GM18508 (cell line): ENCODE results near the gene PDZD7.

ENCODE experiments used
- ATAC-seq: cut with Tn5 transposase; IDR thresholded peaks from one replicate; pipeline ENCODE4 v1.9.1; 2021; ENCODE audit warnings: moderate number of reproducible peaks; ENCODE audit not compliant: insufficient read depth, unreplicated experiment

Gene PDZD7

DNA sequence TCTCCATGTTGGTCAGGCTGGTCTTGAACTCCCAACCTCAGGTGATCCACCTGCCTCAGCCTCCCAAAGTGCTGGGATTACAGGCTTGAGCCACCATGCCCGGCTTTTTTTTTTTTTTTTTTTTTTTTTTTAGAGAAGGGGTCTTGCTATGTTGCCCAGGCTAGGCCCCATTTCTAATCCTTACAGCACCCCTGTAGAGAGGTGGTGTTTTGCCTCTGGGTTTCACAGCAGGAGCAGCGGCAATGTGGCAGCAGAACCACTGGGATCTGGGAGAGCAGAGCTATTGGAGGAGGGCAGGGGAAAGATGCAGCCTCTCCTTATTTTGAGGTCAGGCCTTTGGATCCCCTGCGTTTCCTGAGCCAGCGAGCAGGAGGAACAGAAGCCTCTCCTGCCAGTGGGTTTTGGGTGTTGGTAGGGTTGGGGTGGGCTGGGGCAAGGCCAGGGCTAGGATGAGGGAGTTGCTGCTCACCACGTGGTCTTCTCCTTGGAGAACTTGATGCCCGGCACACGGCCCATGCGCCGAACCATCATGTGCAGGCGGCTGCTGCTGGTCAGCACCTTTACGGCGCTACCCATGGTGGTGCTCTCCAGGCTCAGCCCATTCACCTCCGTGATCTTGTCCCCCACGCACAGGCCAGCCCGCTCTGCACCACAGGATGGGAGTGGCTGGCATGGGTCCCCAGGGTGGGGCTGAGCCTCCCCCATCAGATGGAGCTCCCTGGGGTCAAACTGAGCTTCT lies 7.8 kb downstream of the PDZD7 start:
- ATAC-seq: no peak

DNA sequence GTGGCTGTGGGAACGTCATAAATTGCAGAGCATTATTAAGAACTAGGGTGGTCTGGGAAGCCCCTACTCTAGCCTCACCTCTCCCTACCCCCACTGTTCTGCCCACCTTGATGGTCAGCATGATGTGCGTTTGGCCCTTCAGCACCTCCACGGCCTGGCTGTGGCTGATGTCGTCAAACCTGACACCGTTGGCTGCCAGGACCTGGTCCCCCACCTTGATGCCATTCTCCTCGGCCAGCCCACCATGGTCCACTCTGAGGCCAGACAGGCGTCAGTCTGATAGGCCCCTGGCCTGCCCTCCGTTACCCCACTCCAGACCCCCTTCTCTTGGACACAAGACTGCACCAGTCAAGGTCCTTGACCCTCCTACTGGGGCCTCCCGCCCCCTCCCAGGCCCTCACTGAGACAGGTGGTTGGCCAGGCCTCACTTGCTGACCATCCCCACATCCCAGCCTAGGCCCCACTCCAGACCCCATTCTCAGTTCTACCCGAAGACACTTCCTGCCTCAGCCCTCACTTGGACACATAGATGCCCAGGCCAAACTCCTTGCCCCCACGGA lies 9.2 kb downstream of the PDZD7 start:
- ATAC-seq: no peak

DNA sequence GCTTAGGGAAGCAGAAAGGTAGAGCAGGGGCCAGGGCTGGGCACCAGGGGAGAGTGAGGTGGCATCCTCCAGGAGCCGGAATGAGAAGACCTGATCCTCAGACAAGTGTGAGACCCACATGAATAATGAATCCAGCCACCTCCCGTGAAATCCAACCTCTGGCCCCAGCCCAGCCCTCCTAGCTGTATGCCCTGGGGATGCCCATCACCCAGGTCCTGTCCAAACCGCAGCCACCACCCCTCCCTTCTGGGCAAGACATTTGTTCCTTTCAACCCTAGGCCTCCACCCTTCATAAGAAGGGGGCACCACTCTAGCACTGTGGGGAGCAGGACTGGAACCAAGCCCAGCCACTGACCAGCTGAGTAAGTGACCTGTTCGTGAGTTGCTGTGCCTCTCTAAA lies 9.7 kb downstream of the PDZD7 start:
- no peak for ATAC-seq

DNA sequence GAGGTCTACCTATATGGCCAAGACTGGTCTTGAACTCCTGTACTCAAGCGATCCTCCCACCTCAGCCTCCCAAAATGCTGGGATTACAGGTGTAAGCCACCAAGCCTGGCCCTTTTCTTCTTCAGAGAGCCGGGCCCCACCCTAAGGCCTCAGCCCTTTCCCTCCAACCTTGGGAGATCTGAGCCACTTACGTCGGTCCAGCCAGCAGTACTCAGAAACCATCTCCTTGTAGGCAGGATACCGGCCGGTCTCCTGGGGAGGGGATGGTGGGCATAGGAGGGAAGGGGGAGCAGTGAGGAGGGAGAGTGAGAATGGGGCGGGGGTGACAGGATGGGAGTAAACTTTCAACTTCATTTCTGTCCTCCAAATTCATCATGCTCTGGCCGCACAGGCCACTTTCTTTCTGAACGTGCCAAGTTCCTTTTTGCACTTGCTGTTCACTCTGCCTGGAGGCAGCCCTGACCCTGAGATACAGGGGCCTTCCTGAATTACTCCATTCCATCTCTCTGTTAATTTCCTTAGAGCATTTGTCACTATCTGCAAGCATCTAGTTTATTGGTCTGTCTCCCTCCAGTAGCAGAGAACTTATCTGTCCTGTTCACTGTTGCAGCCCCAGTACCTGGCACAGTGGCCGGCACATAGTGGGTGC lies 10.4 kb downstream of the PDZD7 start:
- no peak for ATAC-seq

DNA sequence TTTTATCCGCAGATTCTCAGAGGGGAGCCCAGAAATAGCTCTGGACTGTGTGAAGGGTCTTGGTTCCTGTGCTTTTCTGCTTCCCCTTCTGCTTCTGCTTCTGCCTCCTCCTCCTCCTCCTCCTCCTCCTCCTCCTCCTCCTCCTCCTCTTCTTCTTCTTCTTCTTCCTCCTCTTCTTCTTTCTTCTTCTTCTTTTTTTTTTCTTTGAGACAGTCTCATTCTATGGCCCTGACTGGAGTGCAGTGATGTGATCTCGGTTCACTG lies 11.6 kb downstream of the PDZD7 start:
- ATAC-seq: no peak

DNA sequence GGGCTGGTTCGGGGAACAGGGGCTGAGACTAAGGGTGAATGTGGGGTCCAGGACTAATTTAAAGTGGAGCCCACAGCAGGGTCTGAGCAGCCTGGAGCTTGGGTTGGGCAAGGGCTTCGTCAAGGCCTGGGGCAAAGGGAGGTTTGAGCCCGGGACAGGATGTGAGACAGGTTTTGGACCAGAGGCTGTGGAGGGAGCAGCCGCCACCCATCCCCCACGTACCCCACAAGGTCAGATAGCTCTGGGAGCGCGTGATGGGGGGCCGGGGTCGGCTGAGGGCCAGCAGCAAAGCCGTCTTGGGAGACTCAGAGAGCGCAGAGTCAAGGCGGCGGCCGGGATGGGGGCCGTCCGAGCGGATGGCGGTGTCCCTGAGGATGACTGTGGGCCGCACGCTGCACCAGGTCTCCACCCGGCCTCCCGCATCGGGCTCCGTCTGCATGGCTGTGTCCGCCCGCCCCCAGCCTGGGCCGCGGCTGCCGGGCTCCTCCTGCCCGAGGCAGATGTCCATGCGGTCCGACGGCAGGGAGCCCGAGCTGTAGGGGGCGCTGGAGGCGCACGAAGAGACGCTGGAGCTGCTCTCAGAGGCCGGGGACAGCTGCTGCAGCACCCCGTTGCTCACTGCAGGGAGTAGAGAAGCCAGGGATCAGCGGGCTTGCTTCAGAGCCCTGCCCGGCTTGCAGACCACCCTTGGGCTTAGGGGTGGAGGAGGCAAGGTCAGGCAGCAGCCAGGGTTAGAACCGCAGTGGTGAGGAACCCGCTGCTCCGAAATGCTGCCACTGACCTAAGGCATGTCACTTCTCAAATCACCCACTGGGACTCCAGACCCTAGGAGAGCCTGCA lies 12.1 kb downstream of the PDZD7 start:
- ATAC-seq: no peak

DNA sequence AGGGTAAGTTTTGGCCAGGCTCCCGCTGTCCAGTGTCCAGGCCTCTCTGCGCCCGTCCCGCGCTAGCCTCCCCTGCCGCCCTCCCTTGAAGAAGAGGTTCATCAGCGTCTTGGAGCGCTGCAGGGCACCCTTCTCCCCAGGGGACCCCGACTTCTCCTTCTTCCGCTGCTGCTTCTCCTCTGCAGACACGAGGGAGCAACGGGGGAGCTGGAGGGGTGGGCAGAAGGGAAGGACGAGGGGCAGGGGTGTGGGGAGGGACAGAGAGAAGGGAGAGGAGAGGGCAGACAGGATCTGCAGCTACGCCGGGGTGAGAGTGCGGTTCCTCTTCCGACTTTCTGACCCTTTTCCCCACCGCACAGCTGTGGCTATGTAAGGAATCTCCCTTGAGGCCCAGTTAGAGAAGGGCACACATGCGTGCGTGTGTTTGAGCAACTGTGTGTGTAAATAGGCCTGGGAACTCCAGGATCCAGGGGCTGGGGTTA lies 12.8 kb downstream of the PDZD7 start:
- ATAC-seq: no peak

DNA sequence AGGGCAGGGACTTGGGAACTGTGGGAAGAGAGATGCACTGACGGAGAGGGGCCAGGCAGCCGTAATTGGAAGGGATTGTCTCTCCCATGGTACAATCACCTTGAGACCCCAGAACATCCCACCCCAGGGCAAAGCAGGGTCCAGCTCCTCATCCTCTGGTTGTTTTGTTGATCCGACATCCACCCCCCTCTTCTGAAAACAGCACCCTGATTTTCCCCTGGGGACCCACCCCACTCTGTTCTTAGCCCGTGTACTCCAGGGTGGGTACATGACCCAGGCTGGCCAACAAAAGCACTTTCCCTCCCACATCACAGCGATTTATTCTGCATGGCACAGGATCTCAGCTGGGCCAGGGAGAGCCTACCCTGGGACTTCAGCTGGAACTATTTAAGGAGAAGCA lies 14.1 kb downstream of the PDZD7 start:
- ATAC-seq: no peak

DNA sequence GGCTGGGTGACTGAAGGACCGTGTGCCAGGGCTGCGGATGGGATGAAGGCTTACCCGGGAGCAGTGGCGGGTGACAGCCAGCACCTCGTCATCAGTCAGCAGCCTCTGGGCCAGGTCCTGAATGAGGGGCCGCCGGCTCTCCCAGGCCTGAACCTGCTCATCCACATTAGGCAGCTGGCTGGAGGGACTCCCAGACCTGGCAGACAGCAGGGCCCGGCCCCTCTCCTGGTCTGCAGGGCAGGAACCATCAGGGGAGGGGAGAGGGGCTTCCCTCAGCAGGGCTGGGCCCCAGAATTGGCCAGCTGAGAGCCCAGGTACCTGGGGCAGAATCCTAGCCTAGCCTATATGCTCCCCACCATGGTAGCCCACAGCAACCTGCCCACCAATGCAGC lies 15.4 kb downstream of the PDZD7 start:
- no peak for ATAC-seq

DNA sequence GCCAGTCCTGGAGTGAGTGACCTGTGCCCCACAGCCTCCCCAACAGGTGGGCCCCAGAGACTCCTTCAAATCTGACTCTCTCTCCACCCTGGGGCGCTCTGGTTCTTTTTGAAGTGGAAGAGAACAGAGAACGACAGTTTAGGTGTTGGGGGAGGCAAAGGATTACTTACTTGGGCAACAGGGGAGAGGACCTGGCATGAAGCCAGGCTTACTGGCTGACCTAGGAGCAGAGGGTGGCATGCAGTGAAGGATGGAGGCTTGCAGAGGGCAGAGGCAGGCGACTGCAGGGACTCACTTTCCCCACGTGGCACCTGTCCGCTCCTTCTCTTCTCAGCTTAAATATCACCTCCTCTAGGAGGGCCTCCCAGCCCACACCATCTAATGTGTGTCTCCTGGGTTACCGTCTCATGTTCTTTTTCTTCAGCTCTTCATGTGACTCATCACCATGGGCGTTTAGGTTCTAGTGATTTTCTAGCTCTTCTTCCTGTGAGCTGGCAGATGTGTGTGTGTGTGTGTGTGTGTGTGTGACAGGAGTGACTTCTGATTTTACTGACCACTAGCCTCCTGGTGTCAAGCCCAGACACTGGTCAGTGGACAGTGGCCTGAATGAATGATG lies 15.9 kb downstream of the PDZD7 start:
- no peak for ATAC-seq

DNA sequence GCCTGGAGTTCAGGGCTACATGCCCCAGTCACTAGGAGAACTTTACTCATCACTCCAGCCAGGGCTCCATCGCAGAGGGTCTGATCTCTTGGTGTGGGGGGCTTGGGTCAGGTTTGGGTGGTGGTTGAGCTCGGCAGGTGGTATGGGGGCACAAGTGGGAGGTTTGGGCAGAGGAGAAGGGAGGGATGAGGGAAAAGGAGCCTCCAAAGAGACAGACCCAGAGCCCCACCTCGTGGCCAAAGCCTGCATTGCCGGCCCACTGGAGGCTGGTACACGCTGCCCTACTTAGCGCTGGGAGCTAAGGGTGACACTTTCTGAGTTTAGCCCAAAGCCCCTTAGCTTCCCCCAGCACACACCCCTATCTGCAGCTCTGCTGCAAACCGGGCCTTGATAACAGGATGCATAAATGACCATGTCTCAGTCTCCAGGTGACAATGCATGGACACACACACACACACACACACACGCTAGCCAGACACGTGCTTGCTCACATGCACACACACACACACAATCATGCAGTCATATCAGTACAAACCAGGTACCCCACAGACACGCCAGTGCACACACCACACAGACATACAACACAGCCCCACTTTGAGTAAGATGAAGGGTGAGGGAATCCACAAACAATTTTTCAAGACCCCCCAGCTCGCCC lies 16.6 kb downstream of the PDZD7 start:
- no peak for ATAC-seq

DNA sequence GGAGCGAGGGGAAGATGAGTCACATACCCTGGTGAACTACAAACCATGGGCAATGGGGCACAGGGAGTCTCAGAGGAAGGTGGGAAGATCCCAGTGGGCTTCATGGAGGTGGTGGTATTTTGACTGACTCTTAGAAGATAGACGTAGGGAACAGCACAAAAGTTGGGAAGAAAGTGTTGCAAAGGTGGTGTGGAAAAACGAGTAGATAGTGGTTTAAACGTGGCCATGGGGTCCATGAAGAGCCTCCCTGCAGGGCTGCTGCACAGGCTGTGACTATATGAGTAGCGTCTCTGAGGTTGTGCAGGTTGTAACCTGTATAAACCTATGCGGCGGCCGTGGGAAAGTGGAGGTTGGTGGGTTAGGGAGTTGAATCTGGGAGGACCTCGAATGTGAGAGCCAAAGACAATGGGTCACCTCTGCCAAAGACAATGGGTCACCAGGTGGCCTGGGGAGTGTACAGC lies 17.5 kb downstream of the PDZD7 start:
- no peak for ATAC-seq

DNA sequence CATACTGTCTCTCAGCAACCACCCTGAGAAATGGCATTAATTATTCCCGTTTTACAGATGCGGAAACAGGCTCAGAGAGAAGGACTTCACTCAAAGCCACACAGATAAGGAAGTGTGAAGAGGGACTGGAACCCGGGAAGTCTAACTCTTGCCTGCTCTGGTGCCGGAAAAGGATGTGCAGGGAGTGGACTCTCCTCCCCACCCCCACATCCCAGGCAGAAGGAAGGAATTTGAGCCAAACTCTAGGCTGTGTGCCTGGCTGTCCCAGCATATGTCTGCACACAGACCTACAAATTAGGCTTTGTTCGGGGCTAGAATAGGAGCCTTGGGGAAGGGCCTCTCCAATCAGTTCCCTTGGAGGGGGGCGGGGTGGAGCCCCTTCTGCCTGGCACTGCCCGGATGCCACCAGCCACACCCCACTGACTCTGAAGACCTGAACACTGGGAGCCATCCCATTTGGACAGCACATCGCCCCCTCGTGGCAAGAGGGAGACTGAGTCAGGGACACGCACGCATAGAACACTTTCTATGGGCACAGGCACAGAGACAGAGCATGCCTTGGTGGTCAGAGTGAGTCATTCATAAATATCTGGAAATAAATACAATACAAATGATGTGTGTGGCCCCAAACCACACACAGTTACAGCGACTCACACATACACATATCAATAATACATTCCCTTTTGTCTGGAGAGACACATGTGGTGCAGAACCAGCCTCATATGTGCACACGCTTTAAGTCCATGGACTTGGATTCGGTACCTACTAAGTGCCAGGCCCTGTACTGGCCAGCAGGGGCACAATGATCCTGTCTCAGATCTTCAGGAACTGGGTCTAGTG lies 18.2 kb downstream of the PDZD7 start:
- ATAC-seq: no peak

DNA sequence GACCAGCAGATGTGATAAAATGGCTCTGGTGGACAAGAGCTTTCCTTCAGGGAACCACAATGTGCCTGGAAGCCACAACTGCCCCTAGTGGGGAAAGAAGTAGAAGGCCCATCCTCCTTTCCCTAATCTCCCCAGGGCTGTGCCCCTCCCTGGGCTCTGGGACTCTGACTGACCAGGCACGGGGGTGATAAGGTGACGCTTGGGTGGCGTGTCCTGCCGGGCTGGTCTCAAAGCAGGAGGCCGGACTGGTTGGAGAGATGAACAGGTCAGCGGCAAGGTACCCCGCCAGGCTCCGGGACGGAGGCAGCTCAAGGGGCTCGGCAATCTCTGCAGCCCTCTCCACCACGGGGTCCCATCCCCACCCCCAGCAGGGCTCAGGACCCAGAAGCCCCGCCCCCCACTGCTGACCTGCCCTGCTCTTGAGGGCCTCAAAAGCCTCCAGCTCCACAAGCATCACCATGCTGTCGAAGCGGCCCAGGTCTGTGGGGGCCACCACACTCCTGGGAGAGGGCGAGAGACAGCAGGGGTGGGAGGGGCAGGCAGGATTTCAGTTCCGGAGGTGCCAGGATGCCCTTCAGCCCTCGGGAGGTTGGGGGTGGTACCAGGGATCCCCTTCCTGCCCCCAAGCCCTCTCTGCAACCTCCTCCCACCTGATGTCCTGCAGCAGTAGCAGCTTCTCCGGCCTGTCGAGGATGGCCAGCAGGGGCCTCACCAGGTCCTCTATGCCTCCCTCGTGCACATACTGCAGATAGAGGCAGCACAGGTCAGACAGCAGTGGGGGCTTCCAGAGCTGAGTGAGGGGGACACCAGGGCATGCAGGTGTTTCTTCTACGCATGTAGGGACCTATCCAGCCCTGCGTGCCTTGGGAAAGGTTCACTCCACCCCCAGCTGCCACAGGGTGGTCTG lies 19.2 kb downstream of the PDZD7 start:
- ATAC-seq: no peak

DNA sequence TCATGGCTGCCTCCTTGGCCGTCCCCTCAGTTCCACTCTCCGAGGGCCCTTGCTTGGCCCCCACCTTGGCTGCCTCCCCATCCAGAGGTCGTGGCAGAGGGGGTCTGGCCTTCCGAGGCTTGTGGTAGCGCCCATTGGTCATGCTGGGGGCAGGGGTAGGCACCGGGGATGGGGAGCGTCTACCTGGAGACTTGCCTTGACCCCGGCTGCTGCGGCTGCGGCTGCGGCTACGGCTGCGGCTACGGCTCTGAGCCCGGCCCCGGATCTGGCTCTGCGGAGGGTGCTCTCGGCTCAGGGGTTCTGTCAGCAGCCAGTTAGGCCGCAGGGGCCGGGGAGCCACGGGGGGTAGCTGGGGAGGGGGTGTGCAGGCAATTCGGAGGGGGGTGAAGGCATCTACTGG lies 20.6 kb downstream of the PDZD7 start:
- no peak for ATAC-seq

DNA sequence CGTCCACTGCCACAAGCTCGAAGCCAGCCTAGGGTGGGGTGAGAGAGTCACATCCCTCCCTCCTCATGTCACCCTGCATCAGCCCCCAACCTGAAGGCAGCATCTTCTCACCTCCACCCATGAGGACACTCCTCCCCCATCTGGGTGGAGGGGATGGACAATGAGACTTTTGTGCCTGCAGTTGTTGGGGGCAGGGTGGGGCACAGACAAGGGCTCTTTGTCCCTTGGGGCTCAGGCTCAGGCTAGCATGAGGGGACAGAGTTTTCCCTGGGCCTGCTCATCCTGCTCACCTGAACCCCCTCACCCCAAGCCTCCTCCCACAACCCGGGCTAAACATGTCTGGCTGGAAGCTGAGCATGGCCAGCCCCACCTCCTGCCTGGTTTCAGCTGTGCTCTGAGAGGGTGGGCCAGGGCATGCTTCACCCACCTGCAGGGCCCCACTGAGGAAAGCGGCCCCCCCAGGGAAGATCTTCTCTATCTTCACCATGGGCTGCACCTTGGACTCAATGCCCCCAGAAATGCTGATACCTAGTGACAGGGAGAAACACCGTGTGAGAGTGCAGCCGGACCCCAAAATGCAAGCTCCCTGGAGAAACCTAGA lies 22.0 kb downstream of the PDZD7 start:
- no peak for ATAC-seq

DNA sequence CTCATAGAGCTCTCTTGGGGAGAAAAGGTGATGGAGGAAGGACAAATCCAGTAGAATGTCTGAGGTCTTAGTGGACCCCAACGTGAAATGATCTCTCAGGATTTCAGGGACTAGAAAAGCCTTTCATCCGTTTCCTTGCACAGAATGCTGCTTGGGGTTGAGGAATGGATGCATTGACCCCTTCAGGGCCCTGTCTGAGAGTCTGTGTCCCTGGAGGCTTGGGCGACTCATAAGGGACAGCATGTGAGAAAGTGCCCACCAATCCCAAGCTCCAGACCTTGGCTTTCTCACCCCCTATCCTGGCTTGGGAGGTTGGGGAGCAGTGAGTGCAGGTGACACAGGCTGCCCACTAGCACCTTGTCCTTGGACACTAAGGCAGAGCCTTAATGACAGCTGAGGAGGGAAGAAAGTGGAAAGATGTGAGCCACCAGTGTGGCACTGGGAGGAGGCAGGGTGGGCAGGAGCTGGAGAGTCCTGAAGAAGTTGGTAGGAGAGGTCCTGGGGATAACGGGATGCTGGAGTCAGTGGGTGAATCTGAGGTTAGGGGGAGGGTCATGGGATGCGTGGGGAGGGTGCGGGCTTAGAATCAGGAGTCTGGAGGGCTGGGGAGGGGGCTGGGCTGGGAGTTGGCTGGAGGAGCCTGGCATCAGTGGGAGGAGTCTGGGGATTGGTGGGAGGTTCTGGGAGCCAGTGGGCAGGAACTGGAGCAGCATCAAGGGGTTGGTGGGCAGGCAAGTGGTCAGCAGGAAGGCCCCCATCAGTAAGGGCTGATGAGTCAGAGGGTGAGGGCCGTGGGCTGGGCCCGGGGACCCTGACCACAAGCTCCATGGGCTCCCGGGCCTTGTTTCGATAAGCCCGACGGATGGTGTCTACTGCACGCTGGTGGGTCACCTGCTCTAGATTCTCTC lies 22.8 kb downstream of the PDZD7 start:
- ATAC-seq: no peak
